ENCODE measurements around the gene DOK4. TPM values are rescaled to one million over a fixed set of nuclear protein-coding genes. Genes with fewer than 3 reads are reported as not detected.
A peak's percentile ranks its signal among the peaks of the same experiment; 100 is the strongest.

The DOK4 gene
- total and polyA plus RNA-seq, 11 donors = 5.9 to 14.8 (median 7.7) TPM

GRCh38 chr16:57528499-57529390 is 42.5 kb upstream of the DOK4 start:
- 63 to 84% (median 71%) methylated on average over 101 to 126 of the region's 126 CpGs for WGBS, 4 donors
- TF ChIP-seq CTCF (IDR thresholded peaks at IDR 0.05) (no peak), POLR2A (IDR thresholded peaks at IDR 0.05) (no peak)
- no peaks in the 10 kb centered on the region for H3K27me3 ChIP-seq
- peak overlapping the region in 1 of 12 donors; percentile 13 for H3K4me3 ChIP-seq
- H3K36me3 ChIP-seq = peaks cover 0 to 17% (median 5%) of the 10 kb centered on the region in 9 donors
- no peaks in the 10 kb centered on the region for H3K9me3 ChIP-seq
- intact Hi-C loops (cut with DNase I) = no loop called here
- peak in 2 of 5 donors; percentile 28 to 54 for DNase-seq
- H3K4me1 ChIP-seq = peaks cover 0 to 43% (median 17%) of the 10 kb centered on the region in 12 donors
- no peak overlapping the region for H3K27ac ChIP-seq
- no peak for ATAC-seq

- DNase-seq = peak in 1 of 5 donors; percentile 45
- TF ChIP-seq POLR2A (IDR thresholded peaks at IDR 0.05) (no peak), CTCF (IDR thresholded peaks at IDR 0.05) (no peak)
- Histone ChIP-seq H3K27me3 (no peaks in the 10 kb centered on the region), H3K36me3 (peaks cover 0 to 17% (median 5%) of the 10 kb centered on the region in 9 donors), H3K4me1 (peaks cover 0 to 36% (median 9%) of the 10 kb centered on the region in 12 donors), H3K9me3 (no peaks in the 10 kb centered on the region), H3K27ac (no peak overlapping the region), H3K4me3 (no peak overlapping the region)
- intact Hi-C loops (cut with DNase I) = no loop called here
- 93 to 98% (median 95%) methylated on average over 19 of the region's 19 CpGs for WGBS, 4 donors
- ATAC-seq = no peak
Measured at GRCh38 chr16:57527610-57528360, 41.5 kb upstream of the DOK4 start.

GRCh38 chr16:57527027-57527426 is 40.7 kb upstream of the DOK4 start:
- intact Hi-C loops (cut with DNase I) = no loop called here
- no peaks in the 10 kb centered on the region for H3K9me3 ChIP-seq
- DNase-seq = peak in 1 of 5 donors; percentile 12
- ATAC-seq = no peak
- WGBS, 4 donors = 93 to 98% (median 98%) methylated on average over 4 of the region's 4 CpGs
- peaks cover 0 to 4% (median 0%) of the 10 kb centered on the region in 9 donors for H3K27me3 ChIP-seq
- H3K4me1 ChIP-seq = peaks cover 0 to 35% (median 8%) of the 10 kb centered on the region in 12 donors
- no peak overlapping the region for H3K27ac ChIP-seq
- no peak for TF ChIP-seq POLR2A (IDR thresholded peaks at IDR 0.05)
- H3K4me3 ChIP-seq = no peak overlapping the region
- H3K36me3 ChIP-seq = peaks cover 0 to 17% (median 5%) of the 10 kb centered on the region in 9 donors

- H3K4me1 ChIP-seq = peaks cover 0 to 31% (median 8%) of the 10 kb centered on the region in 12 donors
- WGBS, 4 donors = 90 to 96% (median 92%) methylated on average over 6 of the region's 6 CpGs
- ATAC-seq (no peak), DNase-seq (peak in 1 of 5 donors; percentile 42)
- H3K36me3 ChIP-seq = peaks cover 0 to 17% (median 5%) of the 10 kb centered on the region in 9 donors
- no peak overlapping the region for H3K27ac ChIP-seq
- no peak overlapping the region for H3K4me3 ChIP-seq
- peaks cover 0 to 6% (median 0%) of the 10 kb centered on the region in 9 donors for H3K27me3 ChIP-seq
- no peak for TF ChIP-seq POLR2A (IDR thresholded peaks at IDR 0.05)
- TF ChIP-seq CTCF (IDR thresholded peaks at IDR 0.05) = no peak
- H3K9me3 ChIP-seq = no peaks in the 10 kb centered on the region
- intact Hi-C loops (cut with DNase I) = no loop called here
Measured at GRCh38 chr16:57526498-57526897, 40.2 kb upstream of the DOK4 start.

Measured in heart left ventricle (tissue), 16 donors.